ENCODE data around the gene ALKBH4. TPM values are rescaled to one million over a fixed set of nuclear protein-coding genes. Genes with fewer than 3 reads are reported as not detected.

Gene ALKBH4
- polyA plus RNA-seq, 1 donor from 2014 or later = 27.2 TPM

DNA sequence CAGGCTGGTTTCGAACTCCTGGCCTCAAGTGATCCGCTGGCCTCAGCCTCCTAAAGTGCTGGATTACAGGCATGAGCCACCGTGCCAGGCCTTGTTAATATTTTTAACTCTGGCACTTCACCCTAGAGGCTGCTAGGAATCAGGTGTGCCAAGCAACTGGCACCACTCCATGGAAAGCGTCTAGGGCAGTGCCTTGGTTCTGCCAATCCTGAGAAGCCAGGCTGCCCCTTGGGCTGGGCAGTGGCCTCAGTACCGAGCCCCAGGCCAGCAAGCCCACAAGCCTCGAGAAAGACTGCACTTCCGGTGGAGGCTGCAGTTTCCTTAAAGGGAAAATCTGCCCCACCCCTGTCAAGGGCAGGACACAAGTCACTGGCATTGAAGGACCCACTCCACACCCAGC, 11.3 kb downstream of the ALKBH4 start:
- no peaks in the 10 kb centered on the region for H3K27me3 ChIP-seq (ENCODE audit: insufficient read depth, low read depth, low read length)
- no peak overlapping the region for H3K4me3 ChIP-seq (ENCODE audit: low read length)
- H3K9me2 ChIP-seq (ENCODE audit: insufficient read depth, low read length) = no peaks in the 10 kb centered on the region
- no peak overlapping the region for H3K4me2 ChIP-seq (ENCODE audit: low read length)
- no peaks in the 10 kb centered on the region for H3K79me2 ChIP-seq (replicated peaks; ENCODE audit: insufficient read depth, low read length)
- TF ChIP-seq, protein P1, sequence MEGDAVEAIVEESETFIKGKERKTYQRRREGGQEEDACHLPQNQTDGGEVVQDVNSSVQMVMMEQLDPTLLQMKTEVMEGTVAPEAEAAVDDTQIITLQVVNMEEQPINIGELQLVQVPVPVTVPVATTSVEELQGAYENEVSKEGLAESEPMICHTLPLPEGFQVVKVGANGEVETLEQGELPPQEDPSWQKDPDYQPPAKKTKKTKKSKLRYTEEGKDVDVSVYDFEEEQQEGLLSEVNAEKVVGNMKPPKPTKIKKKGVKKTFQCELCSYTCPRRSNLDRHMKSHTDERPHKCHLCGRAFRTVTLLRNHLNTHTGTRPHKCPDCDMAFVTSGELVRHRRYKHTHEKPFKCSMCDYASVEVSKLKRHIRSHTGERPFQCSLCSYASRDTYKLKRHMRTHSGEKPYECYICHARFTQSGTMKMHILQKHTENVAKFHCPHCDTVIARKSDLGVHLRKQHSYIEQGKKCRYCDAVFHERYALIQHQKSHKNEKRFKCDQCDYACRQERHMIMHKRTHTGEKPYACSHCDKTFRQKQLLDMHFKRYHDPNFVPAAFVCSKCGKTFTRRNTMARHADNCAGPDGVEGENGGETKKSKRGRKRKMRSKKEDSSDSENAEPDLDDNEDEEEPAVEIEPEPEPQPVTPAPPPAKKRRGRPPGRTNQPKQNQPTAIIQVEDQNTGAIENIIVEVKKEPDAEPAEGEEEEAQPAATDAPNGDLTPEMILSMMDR (IDR thresholded peaks at IDR 0.05; ENCODE audit: poor library complexity, severe bottlenecking) = no peak
- no peak for TF ChIP-seq EP300 (conservative IDR thresholded peaks at IDR 0.05; ENCODE audit: poor library complexity, severe bottlenecking)
- TF ChIP-seq MXI1 (conservative IDR thresholded peaks at IDR 0.05; ENCODE audit: poor library complexity, severe bottlenecking) = no peak
- no peak for TF ChIP-seq POLR2AphosphoS5 (IDR thresholded peaks at IDR 0.05)
- no peak for TF ChIP-seq TAF1 (IDR thresholded peaks at IDR 0.05; ENCODE audit: low read depth)
- no peak for TF ChIP-seq RAD21 (conservative IDR thresholded peaks at IDR 0.05)
- TF ChIP-seq EZH2 (IDR thresholded peaks at IDR 0.05; ENCODE audit: borderline replicate concordance, insufficient read depth, low read length, poor library complexity, severe bottlenecking) = no peak
- TF ChIP-seq SMC3 (conservative IDR thresholded peaks at IDR 0.05; ENCODE audit: poor library complexity) = no peak
- TF ChIP-seq, protein P2, sequence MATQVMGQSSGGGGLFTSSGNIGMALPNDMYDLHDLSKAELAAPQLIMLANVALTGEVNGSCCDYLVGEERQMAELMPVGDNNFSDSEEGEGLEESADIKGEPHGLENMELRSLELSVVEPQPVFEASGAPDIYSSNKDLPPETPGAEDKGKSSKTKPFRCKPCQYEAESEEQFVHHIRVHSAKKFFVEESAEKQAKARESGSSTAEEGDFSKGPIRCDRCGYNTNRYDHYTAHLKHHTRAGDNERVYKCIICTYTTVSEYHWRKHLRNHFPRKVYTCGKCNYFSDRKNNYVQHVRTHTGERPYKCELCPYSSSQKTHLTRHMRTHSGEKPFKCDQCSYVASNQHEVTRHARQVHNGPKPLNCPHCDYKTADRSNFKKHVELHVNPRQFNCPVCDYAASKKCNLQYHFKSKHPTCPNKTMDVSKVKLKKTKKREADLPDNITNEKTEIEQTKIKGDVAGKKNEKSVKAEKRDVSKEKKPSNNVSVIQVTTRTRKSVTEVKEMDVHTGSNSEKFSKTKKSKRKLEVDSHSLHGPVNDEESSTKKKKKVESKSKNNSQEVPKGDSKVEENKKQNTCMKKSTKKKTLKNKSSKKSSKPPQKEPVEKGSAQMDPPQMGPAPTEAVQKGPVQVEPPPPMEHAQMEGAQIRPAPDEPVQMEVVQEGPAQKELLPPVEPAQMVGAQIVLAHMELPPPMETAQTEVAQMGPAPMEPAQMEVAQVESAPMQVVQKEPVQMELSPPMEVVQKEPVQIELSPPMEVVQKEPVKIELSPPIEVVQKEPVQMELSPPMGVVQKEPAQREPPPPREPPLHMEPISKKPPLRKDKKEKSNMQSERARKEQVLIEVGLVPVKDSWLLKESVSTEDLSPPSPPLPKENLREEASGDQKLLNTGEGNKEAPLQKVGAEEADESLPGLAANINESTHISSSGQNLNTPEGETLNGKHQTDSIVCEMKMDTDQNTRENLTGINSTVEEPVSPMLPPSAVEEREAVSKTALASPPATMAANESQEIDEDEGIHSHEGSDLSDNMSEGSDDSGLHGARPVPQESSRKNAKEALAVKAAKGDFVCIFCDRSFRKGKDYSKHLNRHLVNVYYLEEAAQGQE (IDR thresholded peaks at IDR 0.05; ENCODE audit: borderline replicate concordance) = no peak
- H3K27ac ChIP-seq (ENCODE audit: low read length) = no peak overlapping the region
- H4K20me1 ChIP-seq (ENCODE audit: insufficient read depth) = no peaks in the 10 kb centered on the region
- no peaks in the 10 kb centered on the region for H3K36me3 ChIP-seq (ENCODE audit: insufficient read depth, low read length)
- no peak overlapping the region for H3K9ac ChIP-seq (ENCODE audit: low read length)
- H2AFZ ChIP-seq (ENCODE audit: low read depth, low read length) = no peak overlapping the region
- H3F3A ChIP-seq (ENCODE audit: insufficient read depth, low read length, poor library complexity, severe bottlenecking) = no peaks in the 10 kb centered on the region
- H3K9me3 ChIP-seq (ENCODE audit: low read length) = no peaks in the 10 kb centered on the region

DNA sequence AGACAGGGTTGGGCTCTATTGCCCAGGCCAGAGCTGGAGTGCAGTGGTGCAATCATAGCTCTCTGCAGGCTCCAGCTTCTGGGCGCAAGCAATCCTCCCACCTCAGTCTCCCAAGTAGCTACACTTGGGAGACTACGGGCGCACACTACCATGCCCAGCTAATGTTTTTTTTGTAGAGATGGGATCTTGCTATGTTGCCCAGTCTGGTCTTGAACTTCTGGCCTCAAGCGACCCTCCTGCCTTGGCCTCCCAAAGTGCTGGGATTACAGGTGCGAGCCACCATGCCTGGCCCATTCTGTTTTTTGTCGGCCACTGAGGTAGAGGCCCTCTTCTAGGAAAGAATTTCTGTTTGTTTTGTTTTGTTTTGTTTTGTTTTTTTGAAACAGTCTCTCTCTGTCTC, 12.2 kb downstream of the ALKBH4 start:
- no peaks in the 10 kb centered on the region for H3K79me2 ChIP-seq (replicated peaks; ENCODE audit: insufficient read depth, low read length)
- no peak overlapping the region for H3K4me3 ChIP-seq (ENCODE audit: low read length)
- H3K4me2 ChIP-seq (ENCODE audit: low read length) = no peak overlapping the region
- H2AFZ ChIP-seq (ENCODE audit: low read depth, low read length) = no peak overlapping the region
- no peaks in the 10 kb centered on the region for H3K9me3 ChIP-seq (ENCODE audit: low read length)
- H4K20me1 ChIP-seq (ENCODE audit: insufficient read depth) = no peaks in the 10 kb centered on the region
- H3K27me3 ChIP-seq (ENCODE audit: insufficient read depth, low read depth, low read length) = no peaks in the 10 kb centered on the region
- no peaks in the 10 kb centered on the region for H3K36me3 ChIP-seq (ENCODE audit: insufficient read depth, low read length)
- H3K27ac ChIP-seq (ENCODE audit: low read length) = no peak overlapping the region
- TF ChIP-seq, protein P1 (IDR thresholded peaks at IDR 0.05; ENCODE audit: poor library complexity, severe bottlenecking) = no peak
- TF ChIP-seq EZH2 (IDR thresholded peaks at IDR 0.05; ENCODE audit: borderline replicate concordance, insufficient read depth, low read length, poor library complexity, severe bottlenecking) (no peak), SMC3 (conservative IDR thresholded peaks at IDR 0.05; ENCODE audit: poor library complexity) (no peak), MXI1 (conservative IDR thresholded peaks at IDR 0.05; ENCODE audit: poor library complexity, severe bottlenecking) (no peak), RAD21 (conservative IDR thresholded peaks at IDR 0.05) (no peak), TAF1 (IDR thresholded peaks at IDR 0.05; ENCODE audit: low read depth) (no peak), EP300 (conservative IDR thresholded peaks at IDR 0.05; ENCODE audit: poor library complexity, severe bottlenecking) (no peak), POLR2AphosphoS5 (IDR thresholded peaks at IDR 0.05) (no peak)
- TF ChIP-seq, protein P2 (IDR thresholded peaks at IDR 0.05; ENCODE audit: borderline replicate concordance) = no peak
- no peaks in the 10 kb centered on the region for H3F3A ChIP-seq (ENCODE audit: insufficient read depth, low read length, poor library complexity, severe bottlenecking)
- H3K9ac ChIP-seq (ENCODE audit: low read length) = no peak overlapping the region
- no peaks in the 10 kb centered on the region for H3K9me2 ChIP-seq (ENCODE audit: insufficient read depth, low read length)
